GM12864 (cell line): Measurements from ENCODE around the gene RXRA.

ENCODE experiments used
- DNase-seq: peaks from one replicate; pipeline ENCODE4 v3.0.0-alpha.2; 2011; ENCODE audit warnings: low read depth
- H3K4me3 ChIP-seq: 2 replicates; pipeline ENCODE4 v1.5.1; 2011; ENCODE audit warnings: mild to moderate bottlenecking, low read depth, low read length, control low read depth
- TF ChIP-seq, protein P1 (sequence below): IDR thresholded peaks from 2 replicates; pipeline ENCODE4 v1.5.1; 2011; ENCODE audit warnings: low read depth, mild to moderate bottlenecking, moderate library complexity, low read length, control low read depth, inconsistent platforms; ENCODE audit errors: missing control alignments

The RXRA gene

DNA sequence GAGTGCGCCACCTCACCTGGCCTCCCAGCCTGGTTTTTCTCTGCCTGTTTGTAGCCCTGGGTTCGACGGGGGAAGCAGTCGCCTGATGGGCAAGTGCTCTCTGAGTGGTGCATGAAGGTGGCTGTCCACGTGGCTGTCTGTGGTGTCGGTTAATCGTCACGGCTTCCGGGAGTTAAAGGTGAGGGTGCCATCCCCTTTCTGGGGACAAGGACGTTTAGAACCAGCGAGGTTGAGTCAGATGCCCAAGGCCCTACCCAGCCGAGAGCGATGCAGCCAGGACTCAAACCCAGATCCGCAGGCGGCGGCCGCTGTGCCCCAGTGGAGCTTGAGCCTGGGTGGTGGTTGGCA lies 47.7 kb downstream of the RXRA start:
- TF ChIP-seq, protein P1, sequence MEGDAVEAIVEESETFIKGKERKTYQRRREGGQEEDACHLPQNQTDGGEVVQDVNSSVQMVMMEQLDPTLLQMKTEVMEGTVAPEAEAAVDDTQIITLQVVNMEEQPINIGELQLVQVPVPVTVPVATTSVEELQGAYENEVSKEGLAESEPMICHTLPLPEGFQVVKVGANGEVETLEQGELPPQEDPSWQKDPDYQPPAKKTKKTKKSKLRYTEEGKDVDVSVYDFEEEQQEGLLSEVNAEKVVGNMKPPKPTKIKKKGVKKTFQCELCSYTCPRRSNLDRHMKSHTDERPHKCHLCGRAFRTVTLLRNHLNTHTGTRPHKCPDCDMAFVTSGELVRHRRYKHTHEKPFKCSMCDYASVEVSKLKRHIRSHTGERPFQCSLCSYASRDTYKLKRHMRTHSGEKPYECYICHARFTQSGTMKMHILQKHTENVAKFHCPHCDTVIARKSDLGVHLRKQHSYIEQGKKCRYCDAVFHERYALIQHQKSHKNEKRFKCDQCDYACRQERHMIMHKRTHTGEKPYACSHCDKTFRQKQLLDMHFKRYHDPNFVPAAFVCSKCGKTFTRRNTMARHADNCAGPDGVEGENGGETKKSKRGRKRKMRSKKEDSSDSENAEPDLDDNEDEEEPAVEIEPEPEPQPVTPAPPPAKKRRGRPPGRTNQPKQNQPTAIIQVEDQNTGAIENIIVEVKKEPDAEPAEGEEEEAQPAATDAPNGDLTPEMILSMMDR: no peak
- H3K4me3 ChIP-seq: no peak overlapping the region
- no peak for DNase-seq

DNA sequence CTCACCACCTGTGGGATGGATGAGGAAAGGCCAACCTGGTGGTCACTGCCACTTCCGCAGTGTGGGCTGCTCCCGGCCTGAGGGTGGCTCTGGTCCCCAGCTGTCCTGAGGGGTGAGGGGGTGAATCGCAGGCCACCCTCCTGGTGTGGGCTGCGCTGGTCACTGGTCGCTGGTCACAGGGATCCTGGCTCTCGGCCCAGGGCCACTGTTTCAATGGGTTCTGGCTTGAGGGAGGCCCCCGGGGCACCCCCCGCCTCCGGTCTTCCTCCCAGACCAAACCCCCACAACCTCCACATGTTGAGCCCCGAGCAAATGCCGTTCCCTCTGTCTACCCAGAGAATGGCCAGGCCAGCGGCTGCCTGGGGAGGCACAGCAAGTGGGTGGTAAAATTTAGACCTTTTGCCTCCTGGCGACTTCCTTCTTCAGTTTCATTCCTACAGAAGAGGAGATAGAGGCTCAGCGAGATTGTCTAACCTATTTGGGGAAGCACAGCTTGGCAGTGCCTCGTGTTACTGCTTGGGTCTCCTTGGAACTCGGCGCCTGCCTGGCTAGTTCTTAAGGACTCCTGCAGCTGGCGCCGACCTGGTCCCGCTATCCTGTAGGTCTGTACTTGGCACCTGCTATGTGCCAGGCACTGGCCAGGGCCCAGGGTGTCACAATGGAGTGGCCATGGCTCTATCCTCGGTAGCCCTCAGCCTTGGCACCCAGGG lies 48.2 kb downstream of the RXRA start:
- H3K4me3 ChIP-seq: no peak overlapping the region
- DNase-seq: no peak
- TF ChIP-seq, protein P1: no peak

DNA sequence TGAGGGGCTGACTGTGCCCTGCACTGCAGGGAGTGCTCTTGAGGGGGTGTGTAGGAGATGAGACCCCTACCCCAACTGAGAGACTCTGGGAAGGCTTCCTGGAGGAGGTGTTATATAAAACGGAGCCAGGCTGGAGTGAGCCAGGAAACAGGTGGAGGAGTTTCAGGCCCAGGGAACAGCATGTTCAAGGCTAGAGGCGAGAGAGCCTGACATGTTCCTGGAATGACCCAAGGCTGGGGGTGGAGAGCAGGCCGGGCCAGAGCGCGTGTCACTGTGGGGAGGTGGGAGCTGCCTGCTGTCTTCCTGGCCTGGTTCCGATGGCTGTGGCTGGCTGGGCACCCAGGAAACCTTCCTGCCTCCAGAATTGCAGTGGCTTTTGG lies 48.7 kb downstream of the RXRA start:
- no peak overlapping the region for H3K4me3 ChIP-seq
- TF ChIP-seq, protein P1: no peak
- DNase-seq: no peak

DNA sequence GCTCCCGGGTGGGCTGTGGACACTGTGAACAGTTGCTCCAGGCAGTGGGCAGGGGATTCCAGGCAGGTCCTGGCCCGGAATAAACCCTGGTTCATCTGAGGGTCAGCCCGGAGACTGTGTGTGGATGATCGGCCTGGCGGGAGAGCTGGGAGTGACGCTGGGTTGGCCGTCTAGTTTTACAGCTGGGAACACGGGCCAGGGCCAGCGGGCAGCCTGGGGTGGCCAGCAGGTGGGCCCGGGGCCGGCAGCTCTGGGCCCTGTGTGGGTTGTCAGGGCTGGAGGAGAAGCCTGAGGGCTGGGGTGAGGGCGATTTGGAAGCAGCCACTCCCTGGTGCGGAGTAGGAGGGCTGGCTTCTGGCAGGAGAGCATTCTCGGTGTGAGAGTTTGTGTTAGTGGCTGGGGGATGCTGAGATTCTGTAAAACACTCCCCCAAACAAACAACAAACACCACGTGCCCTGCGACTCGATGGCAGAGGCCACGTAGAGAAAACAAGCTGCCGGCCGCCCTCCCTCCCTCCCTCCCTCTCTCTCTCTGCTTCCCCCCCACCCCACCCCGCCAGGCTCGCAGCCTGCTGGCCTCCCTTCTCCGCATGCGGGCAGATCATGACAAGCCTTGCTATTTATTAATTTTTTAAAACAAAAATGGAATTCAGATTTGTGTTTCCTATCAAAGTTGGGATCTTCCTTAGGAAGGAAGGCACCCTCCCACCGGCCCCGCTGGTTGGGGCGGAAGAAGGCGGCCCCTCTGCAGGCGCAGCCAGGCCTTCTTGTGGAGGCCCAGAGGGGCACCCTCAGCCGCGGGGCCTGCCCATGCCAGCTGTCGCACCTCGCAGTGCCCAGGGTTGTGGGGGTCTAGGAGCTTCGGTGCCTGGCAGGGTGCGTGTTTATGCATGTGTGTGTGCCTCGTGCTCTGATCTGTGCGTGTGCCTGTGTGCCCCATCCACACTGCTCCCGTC lies 49.5 kb downstream of the RXRA start:
- no peak for DNase-seq
- TF ChIP-seq, protein P1: no peak
- no peak overlapping the region for H3K4me3 ChIP-seq

DNA sequence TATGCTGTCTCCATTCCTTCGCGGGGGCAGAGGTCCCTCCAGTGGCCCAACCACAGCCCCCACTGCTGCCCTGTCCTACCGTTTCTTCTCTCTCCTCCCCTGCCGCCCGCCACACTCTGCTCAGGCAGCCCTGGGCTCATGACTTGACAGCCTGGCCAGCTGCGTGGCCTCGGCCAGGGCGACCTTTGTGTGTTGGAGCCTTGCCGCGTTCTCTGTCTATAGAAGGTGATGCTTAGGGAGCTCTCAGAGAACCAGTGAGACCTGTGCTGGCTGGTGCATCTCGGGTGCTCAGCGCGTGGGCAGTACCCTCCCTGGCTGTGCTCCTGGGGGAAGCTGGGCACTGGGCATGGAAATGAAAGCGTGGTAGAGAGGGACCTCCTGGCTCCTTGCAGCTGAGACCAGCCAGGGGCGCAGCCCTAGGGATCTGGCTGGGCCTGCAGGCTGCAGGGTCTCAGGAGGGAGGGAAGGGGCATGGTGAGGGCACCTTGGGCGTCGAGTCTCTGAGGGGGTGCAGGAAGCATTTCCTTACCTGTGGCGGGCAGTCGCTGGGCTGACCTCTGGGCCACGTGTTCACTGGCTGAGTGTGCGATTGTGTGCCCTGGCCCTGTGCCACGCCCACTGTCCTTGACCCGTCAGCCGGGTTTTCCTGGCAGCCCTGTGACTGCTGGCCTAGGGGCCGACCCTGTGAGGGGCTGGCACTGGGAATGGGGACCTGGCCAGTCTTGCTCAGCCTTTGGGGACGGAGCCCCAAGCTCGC lies 50.3 kb downstream of the RXRA start:
- no peak for DNase-seq
- no peak overlapping the region for H3K4me3 ChIP-seq
- TF ChIP-seq, protein P1: no peak

DNA sequence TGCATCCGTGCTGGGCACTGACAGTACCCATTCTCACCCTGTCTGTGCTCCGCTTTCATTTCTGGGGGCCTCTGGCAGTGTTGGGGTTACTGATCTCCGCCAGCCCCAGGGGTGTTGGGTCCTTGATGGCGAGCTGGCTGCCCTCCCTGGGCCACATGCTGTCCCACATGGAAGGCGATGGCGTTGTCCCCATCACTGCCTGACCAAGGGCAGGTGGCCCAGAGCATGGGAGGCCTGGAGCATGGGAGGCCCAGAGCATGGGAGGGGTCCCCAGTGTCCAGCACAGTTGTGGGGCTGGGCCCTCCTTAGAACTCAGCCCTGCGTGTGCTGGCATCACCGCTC lies 50.9 kb downstream of the RXRA start:
- no peak for DNase-seq
- TF ChIP-seq, protein P1: no peak
- H3K4me3 ChIP-seq: no peak overlapping the region
